Prostate gland (tissue), 2 donors: ENCODE measurements around the gene ZNRF4.

Experiments used
- POLR2A ChIP-seq: fragments of 450-650 bp; IDR thresholded peaks from one replicate; pipeline ENCODE4 v1.6.1; 2016; ENCODE audit warnings: antibody characterized with exemption, mild to moderate bottlenecking
- POLR2AphosphoS5 ChIP-seq: sonication (generic); formaldehyde crosslinking; IDR thresholded peaks from one replicate; pipeline ENCODE4 v1.6.1; 2017; ENCODE audit warnings: antibody characterized with exemption
- TF ChIP-seq, protein P1 (sequence below), 4 experiments: fragments of 200-600 bp in 2 of 4; fragments of 450-650 bp in 2 of 4; sonication (generic) in 2 of 4; IDR thresholded peaks; 1 replicate in 3 of 4; 2 replicates in 1 of 4; pipeline ENCODE4 v1.5.1; 2016 to 2019; ENCODE audit warnings: antibody characterized with exemption in 4 of 4, mild to moderate bottlenecking in 2 of 4, moderate library complexity in 2 of 4

DNA sequence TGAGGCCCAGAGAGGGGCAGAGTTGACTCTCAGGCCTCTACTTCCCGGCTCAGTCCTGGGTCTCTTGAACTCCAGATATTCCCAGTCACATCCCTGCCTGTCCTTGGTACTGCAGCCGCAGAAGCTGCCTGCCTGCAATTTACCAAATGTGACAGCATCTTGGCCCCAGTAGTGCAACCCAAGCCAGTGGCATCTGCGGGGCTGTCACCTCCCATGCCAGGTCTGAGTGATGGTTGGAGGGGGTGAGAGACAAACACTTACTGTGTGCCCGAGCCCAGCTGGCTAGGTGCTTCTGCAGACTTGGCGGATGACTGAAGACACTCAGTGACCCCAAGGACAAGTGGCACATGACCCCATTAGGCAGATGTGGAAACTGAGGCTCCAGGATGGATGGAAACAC is 18.4 kb downstream of the ZNRF4 start:
- TF ChIP-seq, protein P1, sequence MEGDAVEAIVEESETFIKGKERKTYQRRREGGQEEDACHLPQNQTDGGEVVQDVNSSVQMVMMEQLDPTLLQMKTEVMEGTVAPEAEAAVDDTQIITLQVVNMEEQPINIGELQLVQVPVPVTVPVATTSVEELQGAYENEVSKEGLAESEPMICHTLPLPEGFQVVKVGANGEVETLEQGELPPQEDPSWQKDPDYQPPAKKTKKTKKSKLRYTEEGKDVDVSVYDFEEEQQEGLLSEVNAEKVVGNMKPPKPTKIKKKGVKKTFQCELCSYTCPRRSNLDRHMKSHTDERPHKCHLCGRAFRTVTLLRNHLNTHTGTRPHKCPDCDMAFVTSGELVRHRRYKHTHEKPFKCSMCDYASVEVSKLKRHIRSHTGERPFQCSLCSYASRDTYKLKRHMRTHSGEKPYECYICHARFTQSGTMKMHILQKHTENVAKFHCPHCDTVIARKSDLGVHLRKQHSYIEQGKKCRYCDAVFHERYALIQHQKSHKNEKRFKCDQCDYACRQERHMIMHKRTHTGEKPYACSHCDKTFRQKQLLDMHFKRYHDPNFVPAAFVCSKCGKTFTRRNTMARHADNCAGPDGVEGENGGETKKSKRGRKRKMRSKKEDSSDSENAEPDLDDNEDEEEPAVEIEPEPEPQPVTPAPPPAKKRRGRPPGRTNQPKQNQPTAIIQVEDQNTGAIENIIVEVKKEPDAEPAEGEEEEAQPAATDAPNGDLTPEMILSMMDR (IDR thresholded peaks at IDR 0.05) = no peak
- TF ChIP-seq POLR2AphosphoS5 = no peak
- no peak for TF ChIP-seq POLR2A
